Muscle of back (tissue), 10 donors: ENCODE measurements around the gene TMPRSS11E. TPM values are rescaled to one million over a fixed set of nuclear protein-coding genes. Genes with fewer than 3 reads are reported as not detected.

ENCODE experiments used
- polyA plus RNA-seq, 10 donors: library from polyadenylated mRNA; unstranded; fragments of 120-200 nt; gene quantifications; one replicate each; pipeline ENCODE4 v1.2.1, GENCODE V29; 2013; ENCODE audit not compliant: insufficient read length in 10 of 10

The TMPRSS11E gene
- polyA plus RNA-seq, 10 donors = 0.29 TPM; not detected in 9

Other genes starting within 250 kb of the TMPRSS11E start
- gene TMPRSS11B, start 201.8 kb upstream of the TMPRSS11E start, polyA plus RNA-seq = not detected
- gene YTHDC1, start 97.4 kb upstream of the TMPRSS11E start, polyA plus RNA-seq = 10 to 100 TPM; 62.6 to 90.2 (median 77.4) TPM
- gene UGT2B17, start 128.9 kb downstream of the TMPRSS11E start, polyA plus RNA-seq = not detected
- not detected for gene UGT2B15, start 223.2 kb downstream of the TMPRSS11E start, polyA plus RNA-seq